ENCODE data around the gene ELP5. TPM values are rescaled to one million over a fixed set of nuclear protein-coding genes. Genes with fewer than 3 reads are reported as not detected.

ELP5 gene
- total RNA-seq, 1 donor from 2014 or later, result 24.9 TPM

DNA sequence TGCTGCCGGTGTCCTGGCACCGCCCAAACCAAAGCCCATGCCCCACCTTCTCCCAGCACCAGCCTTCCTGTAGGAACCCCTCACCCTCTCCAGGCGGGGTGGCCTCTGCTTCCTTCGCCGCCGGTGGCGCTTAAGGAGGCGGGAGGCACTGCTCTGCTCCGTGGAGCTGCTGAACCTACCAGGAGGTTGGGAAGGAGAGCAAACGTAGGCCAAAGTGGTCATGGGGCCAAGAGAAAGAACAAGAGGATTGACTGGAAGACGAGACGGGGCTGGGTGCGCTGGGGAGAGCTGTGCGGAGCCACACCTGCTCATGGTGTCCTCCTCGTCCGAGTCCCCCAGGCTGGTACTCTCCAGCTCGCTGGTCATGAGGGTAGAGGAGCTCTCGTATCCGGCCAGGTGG, 22.5 kb upstream of the ELP5 start:
- Mint-ChIP-seq H3K9me3 (ENCODE audit: unreplicated experiment) (peaks cover 1% of the 10 kb centered on the region), H3K27ac (ENCODE audit: unreplicated experiment) (no peak overlapping the region), H3K4me3 (ENCODE audit: unreplicated experiment) (no peak overlapping the region), H3K36me3 (ENCODE audit: low read depth, unreplicated experiment) (peaks cover 19% of the 10 kb centered on the region), H3K4me1 (ENCODE audit: low read depth, unreplicated experiment) (peaks cover 17% of the 10 kb centered on the region), H3K27me3 (ENCODE audit: low read depth, unreplicated experiment) (no peaks in the 10 kb centered on the region)
- no peak overlapping the region for H2AFZ ChIP-seq (ENCODE audit: low read depth, low read length)
- no peak for TF ChIP-seq CTCF (IDR thresholded peaks at IDR 0.05; ENCODE audit: insufficient read depth, low read depth, low read length)
- no peak for TF ChIP-seq EZH2 (IDR thresholded peaks at IDR 0.05; ENCODE audit: insufficient read depth, low read length)
- no peak overlapping the region for H3K9ac ChIP-seq (ENCODE audit: low read length)
- DNase-seq (ENCODE audit: low read depth), result no peak
- H3K27me3 ChIP-seq (ENCODE audit: insufficient read depth, low read length), result no peaks in the 10 kb centered on the region
- peaks cover 60% of the 10 kb centered on the region for H3K79me2 ChIP-seq (ENCODE audit: insufficient read depth, low read length)
- H3K4me2 ChIP-seq (ENCODE audit: low read length), result no peak overlapping the region
- no peak overlapping the region for H3K4me3 ChIP-seq (ENCODE audit: insufficient read depth, low read depth, low read length)
- peaks cover 60% of the 10 kb centered on the region for H4K20me1 ChIP-seq (ENCODE audit: insufficient read depth, low read length)
- no peak for FAIRE-seq
- H3K36me3 ChIP-seq (ENCODE audit: insufficient read depth, low read length), result peaks cover 3% of the 10 kb centered on the region
- no peaks in the 10 kb centered on the region for H3K9me3 ChIP-seq (ENCODE audit: insufficient read depth, low read depth, low read length)
- no peak overlapping the region for H3K27ac ChIP-seq (ENCODE audit: low read depth, low read length)
- peaks cover 7% of the 10 kb centered on the region for H3K4me1 ChIP-seq (ENCODE audit: insufficient read depth, low read length)

GRCh38 chr17:7232114-7232513, 19.9 kb upstream of the ELP5 start:
- H3K9me3 ChIP-seq (ENCODE audit: insufficient read depth, low read depth, low read length), result no peaks in the 10 kb centered on the region
- no peak overlapping the region for H2AFZ ChIP-seq (ENCODE audit: low read depth, low read length)
- peaks cover 30% of the 10 kb centered on the region for H3K36me3 Mint-ChIP-seq (ENCODE audit: low read depth, unreplicated experiment)
- H3K9ac ChIP-seq (ENCODE audit: low read length), result no peak overlapping the region
- H3K4me3 ChIP-seq (ENCODE audit: insufficient read depth, low read depth, low read length), result peak overlapping the region; percentile 27
- no peak overlapping the region for H3K27ac ChIP-seq (ENCODE audit: low read depth, low read length)
- no peaks in the 10 kb centered on the region for H3K27me3 ChIP-seq (ENCODE audit: insufficient read depth, low read length)
- FAIRE-seq (peak; percentile 17), DNase-seq (ENCODE audit: low read depth) (no peak)
- H3K27ac Mint-ChIP-seq (ENCODE audit: unreplicated experiment), result peak overlapping the region; percentile 56
- H3K36me3 ChIP-seq (ENCODE audit: insufficient read depth, low read length), result peaks cover 22% of the 10 kb centered on the region
- peak overlapping the region; percentile 60 for H3K4me3 Mint-ChIP-seq (ENCODE audit: unreplicated experiment)
- peaks cover 72% of the 10 kb centered on the region for H4K20me1 ChIP-seq (ENCODE audit: insufficient read depth, low read length)
- peak overlapping the region; percentile 91 for H3K4me2 ChIP-seq (ENCODE audit: low read length)
- H3K4me1 ChIP-seq (ENCODE audit: insufficient read depth, low read length), result peaks cover 28% of the 10 kb centered on the region
- H3K9me3 Mint-ChIP-seq (ENCODE audit: unreplicated experiment), result peaks cover 1% of the 10 kb centered on the region
- TF ChIP-seq CTCF (IDR thresholded peaks at IDR 0.05; ENCODE audit: insufficient read depth, low read depth, low read length) (no peak), EZH2 (IDR thresholded peaks at IDR 0.05; ENCODE audit: insufficient read depth, low read length) (no peak)
- H3K27me3 Mint-ChIP-seq (ENCODE audit: low read depth, unreplicated experiment), result no peaks in the 10 kb centered on the region
- peaks cover 41% of the 10 kb centered on the region for H3K4me1 Mint-ChIP-seq (ENCODE audit: low read depth, unreplicated experiment)
- H3K79me2 ChIP-seq (ENCODE audit: insufficient read depth, low read length), result peaks cover 85% of the 10 kb centered on the region

DNA sequence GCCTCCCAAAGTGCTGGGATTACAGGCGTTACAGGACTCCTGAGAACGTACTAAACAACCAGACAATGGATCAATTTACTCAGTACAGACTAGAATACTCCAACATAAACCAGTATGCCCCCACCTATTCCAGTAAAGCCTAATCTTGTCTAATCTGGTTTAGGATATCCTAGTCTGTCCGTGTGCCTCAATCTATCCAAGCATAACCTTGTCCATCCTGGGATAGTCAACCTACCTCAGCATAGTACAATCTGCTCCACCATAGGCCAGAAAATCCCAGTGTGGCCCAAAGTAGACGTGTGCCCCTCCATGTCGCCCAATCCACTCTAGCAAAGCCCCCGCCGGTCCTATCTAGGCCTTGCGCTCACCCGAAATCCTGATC, 18.3 kb upstream of the ELP5 start:
- Histone ChIP-seq H3K4me3 (ENCODE audit: insufficient read depth, low read depth, low read length) (peak overlapping the region; percentile 79), H3K9ac (ENCODE audit: low read length) (peak overlapping the region; percentile 92), H3K4me1 (ENCODE audit: insufficient read depth, low read length) (peaks cover 33% of the 10 kb centered on the region), H3K36me3 (ENCODE audit: insufficient read depth, low read length) (peaks cover 20% of the 10 kb centered on the region), H3K27me3 (ENCODE audit: insufficient read depth, low read length) (no peaks in the 10 kb centered on the region), H3K4me2 (ENCODE audit: low read length) (peak overlapping the region; percentile 91), H3K79me2 (ENCODE audit: insufficient read depth, low read length) (peaks cover 92% of the 10 kb centered on the region), H4K20me1 (ENCODE audit: insufficient read depth, low read length) (peaks cover 62% of the 10 kb centered on the region), H3K9me3 (ENCODE audit: insufficient read depth, low read depth, low read length) (no peaks in the 10 kb centered on the region), H3K27ac (ENCODE audit: low read depth, low read length) (peak overlapping the region; percentile 76), H2AFZ (ENCODE audit: low read depth, low read length) (no peak overlapping the region)
- peak overlapping the region; percentile 95 for H3K4me3 Mint-ChIP-seq (ENCODE audit: unreplicated experiment)
- peak overlapping the region; percentile 96 for H3K27ac Mint-ChIP-seq (ENCODE audit: unreplicated experiment)
- no peak for FAIRE-seq
- TF ChIP-seq CTCF (IDR thresholded peaks at IDR 0.05; ENCODE audit: insufficient read depth, low read depth, low read length) (no peak), EZH2 (IDR thresholded peaks at IDR 0.05; ENCODE audit: insufficient read depth, low read length) (no peak)
- peak; percentile 35 for DNase-seq (ENCODE audit: low read depth)
- H3K9me3 Mint-ChIP-seq (ENCODE audit: unreplicated experiment), result peaks cover 1% of the 10 kb centered on the region
- peaks cover 38% of the 10 kb centered on the region for H3K4me1 Mint-ChIP-seq (ENCODE audit: low read depth, unreplicated experiment)
- peaks cover 23% of the 10 kb centered on the region for H3K36me3 Mint-ChIP-seq (ENCODE audit: low read depth, unreplicated experiment)
- no peaks in the 10 kb centered on the region for H3K27me3 Mint-ChIP-seq (ENCODE audit: low read depth, unreplicated experiment)
